ENCODE results near the gene IER3IP1.

DNA sequence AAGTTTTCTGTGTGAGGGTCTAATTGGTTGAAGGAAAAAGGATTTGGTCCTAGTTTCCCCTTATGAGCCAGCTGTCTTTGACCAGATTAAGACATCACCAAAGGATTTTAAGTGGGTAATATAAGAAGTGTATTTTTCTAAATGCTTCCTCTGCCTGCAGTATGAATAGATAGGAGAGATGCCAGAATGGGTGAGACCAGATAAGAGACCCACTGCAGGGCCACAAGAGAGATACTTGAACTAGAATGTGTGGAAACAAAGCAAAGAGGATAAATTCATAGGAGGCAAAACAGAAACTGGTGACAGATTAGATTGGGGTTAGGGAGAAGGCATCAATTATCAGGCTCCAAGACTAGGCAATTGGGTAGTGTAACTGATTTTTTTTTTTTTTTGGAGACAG lies 24.7 kb downstream of the IER3IP1 start:
- TF ChIP-seq SUZ12 (IDR thresholded peaks at IDR 0.05), result no peak
- TF ChIP-seq ARNT (IDR thresholded peaks at IDR 0.05), result no peak
- TF ChIP-seq FOXK2 (IDR thresholded peaks at IDR 0.05), result no peak
